Measurements from ENCODE around the gene GRIA1.
"Not testable (repeated sequence)": the region's sequence is repeated elsewhere in the genome, so short reads cannot be mapped to it uniquely, and the experiment has no call there.

Gene GRIA1

DNA sequence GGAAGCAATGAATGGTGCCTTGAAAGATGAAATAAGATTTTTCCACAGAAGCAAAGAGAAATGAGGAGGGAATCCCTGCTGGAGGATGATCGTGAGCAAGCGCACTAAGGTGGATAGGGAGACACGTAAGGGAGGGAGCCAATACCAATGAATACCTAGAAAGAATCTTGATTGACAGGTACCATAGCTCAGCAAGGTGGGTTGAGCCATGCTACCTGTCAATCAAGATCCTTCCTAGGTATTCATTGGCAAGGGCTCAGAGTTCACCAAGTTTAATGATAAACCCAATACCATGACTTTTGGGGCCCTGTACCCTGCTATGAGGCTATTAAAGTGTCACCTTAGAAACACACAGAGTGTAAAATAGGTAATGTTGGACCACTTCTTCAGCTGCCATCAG lies 226.8 kb downstream of the GRIA1 start:
- DNase-seq (ENCODE audit: extremely low read depth, low read depth): no peak
- TF ChIP-seq, protein P1, sequence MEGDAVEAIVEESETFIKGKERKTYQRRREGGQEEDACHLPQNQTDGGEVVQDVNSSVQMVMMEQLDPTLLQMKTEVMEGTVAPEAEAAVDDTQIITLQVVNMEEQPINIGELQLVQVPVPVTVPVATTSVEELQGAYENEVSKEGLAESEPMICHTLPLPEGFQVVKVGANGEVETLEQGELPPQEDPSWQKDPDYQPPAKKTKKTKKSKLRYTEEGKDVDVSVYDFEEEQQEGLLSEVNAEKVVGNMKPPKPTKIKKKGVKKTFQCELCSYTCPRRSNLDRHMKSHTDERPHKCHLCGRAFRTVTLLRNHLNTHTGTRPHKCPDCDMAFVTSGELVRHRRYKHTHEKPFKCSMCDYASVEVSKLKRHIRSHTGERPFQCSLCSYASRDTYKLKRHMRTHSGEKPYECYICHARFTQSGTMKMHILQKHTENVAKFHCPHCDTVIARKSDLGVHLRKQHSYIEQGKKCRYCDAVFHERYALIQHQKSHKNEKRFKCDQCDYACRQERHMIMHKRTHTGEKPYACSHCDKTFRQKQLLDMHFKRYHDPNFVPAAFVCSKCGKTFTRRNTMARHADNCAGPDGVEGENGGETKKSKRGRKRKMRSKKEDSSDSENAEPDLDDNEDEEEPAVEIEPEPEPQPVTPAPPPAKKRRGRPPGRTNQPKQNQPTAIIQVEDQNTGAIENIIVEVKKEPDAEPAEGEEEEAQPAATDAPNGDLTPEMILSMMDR (IDR thresholded peaks at IDR 0.05; ENCODE audit: low read depth, low read length): no peak

DNA sequence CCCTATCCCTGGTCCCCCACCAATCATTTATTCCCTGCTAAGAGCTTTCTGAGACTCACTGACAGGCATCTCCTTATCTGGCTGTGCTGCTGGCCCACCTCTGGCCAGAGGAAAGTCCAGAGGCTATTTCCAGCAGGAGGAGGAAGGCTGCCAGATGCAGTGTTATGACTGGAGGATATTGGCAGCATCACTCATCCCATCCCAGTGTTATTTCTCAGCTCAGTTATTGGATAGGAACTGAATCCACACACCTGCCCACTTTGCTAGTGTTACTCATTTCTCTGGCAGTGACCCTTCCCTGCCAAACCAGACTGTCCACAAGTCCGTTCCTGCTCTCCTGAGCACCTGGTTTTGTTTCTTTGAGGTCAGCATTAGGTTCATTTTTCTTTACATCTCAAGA lies 228.2 kb downstream of the GRIA1 start:
- TF ChIP-seq, protein P1 (IDR thresholded peaks at IDR 0.05; ENCODE audit: low read depth, low read length): no peak
- no peak for DNase-seq (ENCODE audit: extremely low read depth, low read depth)

DNA sequence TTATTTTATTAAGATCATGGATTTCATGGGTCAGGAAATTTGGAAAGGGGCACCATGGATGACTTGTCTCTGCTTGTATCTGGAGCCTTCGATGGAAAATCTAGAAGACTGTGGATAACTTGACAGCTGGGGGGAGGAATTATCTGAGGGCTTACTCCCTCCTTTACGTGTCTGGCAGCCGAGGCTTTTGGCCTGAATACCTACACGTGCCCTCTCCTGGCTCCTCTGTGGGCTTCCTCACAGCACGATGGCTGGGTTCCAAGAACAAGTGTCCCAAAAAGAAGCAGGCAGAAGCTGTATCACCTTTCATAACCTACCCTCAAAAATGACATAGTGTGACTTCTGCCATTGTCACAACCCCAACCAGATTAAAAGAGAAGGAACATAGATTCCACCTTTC lies 228.9 kb downstream of the GRIA1 start:
- no peak for DNase-seq (ENCODE audit: extremely low read depth, low read depth)
- TF ChIP-seq, protein P1 (IDR thresholded peaks at IDR 0.05; ENCODE audit: low read depth, low read length): no peak

DNA sequence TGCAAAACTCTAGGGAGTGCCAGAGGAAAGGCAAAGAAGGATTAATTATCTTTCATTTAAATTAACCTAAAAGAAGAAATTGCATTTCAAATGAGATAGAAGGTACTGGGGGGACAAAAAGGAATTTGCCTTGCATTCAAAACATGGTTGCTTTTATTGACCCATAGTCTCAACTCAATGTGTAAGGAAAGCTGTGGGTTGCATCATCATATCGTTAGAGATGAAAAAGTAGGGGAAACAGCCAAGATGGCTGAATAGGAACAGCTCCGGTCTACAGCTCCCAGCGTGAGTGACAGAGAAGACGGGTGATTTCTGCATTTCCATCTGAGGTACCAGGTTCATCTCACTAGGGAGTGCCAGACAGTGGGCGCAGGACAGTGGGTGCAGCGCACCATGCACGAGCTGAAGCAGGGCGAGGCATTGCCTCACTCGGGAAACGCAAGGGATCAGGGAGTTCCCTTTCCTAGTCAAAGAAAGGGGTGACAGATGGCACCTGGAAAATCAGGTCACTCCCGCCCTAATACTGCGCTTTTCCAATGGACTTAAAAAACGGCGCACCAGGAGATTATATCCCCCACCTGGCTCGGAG lies 232.6 kb downstream of the GRIA1 start:
- DNase-seq (ENCODE audit: extremely low read depth, low read depth): not testable (repeated sequence)

DNA sequence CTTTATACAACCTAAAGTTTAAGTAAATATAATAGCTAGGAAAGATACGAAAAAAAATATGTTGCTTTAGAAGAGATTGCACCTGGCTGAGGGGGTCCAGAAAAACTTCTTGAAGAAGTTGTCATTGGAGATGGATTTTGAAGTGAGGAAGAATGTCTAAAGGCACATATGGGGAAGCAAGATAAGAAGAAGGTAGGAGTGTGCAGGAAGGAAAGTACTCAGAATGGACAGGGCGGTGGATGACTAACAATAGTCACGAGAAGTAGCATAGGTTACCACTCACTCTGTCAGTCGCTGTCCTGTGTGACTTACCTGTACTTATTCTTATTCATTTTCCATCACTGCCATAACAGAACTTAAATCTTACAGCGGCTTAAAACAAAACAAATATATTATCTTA lies 251.6 kb downstream of the GRIA1 start:
- DNase-seq (ENCODE audit: extremely low read depth, low read depth): no peak

DNA sequence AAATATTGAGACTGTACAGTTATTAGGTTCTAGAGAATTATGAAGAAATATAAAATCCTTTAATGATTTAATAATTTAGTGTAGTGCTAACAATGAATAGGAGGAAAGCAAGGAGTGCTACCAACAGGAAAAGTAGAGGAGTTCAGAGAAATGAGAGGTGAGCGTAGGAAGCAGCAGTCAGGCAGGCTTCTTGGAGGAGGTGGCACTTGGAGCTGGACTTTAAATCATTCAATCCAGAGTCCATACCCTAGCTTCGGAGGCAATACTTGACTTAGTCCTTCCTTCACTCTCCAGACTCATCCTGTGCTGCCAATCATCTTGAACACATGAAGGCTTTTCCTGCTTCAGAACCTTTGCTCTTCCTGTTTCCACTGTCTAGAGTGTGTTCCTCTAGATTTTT lies 254.3 kb downstream of the GRIA1 start:
- TF ChIP-seq, protein P1 (IDR thresholded peaks at IDR 0.05; ENCODE audit: low read depth, low read length): no peak

More for the DNA sequence above, 251.6 kb downstream of the GRIA1 start:
- TF ChIP-seq, protein P1 (IDR thresholded peaks at IDR 0.05; ENCODE audit: low read depth, low read length): no peak

DNA sequence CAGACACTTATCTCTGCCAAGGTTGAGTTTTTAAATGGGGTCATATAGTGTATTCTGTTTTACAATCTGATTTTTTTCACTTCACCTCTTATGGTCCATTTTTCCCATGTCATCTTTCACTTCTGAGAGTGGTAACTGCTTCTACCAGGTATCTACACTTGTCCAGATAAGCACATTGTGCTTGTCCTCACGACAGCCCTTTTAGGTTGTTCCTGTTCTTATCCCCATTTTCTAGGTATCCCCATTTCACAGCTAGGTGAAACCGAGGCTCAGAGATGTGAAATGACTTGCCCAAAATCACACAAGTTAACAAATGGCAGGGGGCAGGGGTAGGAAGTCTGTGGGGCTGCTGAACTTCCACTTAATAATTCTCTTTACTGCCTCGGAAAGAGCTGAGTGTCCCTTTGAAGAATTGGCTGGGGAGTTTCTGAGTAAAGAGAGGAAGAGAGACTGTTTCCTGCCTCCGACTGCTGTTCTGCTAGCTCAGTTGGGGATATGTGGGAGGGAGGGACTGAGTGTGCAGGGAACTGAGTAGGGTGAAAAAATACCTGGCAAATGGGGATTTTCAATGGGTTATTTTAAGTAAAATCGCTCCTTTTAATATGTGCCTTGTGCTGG lies 255.4 kb downstream of the GRIA1 start:
- no peak for DNase-seq (ENCODE audit: extremely low read depth, low read depth)
- TF ChIP-seq, protein P1 (IDR thresholded peaks at IDR 0.05; ENCODE audit: low read depth, low read length): no peak

More for the DNA sequence above, 254.3 kb downstream of the GRIA1 start:
- DNase-seq (ENCODE audit: extremely low read depth, low read depth): no peak

DNA sequence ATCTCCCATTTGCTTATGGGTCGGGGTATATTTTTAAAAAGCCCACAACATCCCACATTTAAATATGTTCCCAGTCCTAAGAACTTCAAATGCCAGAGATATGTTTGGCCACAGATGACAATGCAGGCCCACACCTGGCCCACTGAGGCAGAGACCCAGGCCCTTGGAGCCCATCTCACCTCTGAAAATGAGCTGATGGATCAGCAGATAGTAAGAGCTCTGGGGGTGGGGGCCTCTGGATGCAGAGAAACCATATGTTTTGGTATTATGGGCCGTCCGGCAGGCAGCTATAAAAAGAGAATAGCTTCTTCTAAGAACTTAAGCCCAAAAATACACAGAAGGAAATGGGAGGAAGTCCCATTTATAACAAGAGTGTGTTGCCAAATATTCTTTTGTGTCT lies 256.0 kb downstream of the GRIA1 start:
- no peak for DNase-seq (ENCODE audit: extremely low read depth, low read depth)
- TF ChIP-seq, protein P1 (IDR thresholded peaks at IDR 0.05; ENCODE audit: low read depth, low read length): no peak
